ENCODE results near the gene RASGRF1.

RASGRF1 gene

GRCh38 chr15:79031821-79032220 lies 58.8 kb downstream of the RASGRF1 start:
- TF ChIP-seq CTCF (IDR thresholded peaks at IDR 0.05; ENCODE audit: unreplicated experiment in 3 of 3) = no peak
- H3K4me1 Mint-ChIP-seq = no peaks in the 10 kb centered on the region
- H3K9me3 Mint-ChIP-seq = peaks cover 4% of the 10 kb centered on the region
- no peak overlapping the region for H3K27ac Mint-ChIP-seq
- peaks cover 41% of the 10 kb centered on the region for H3K27me3 Mint-ChIP-seq (ENCODE audit: low read depth)
- H3K36me3 Mint-ChIP-seq (ENCODE audit: low read depth) = no peaks in the 10 kb centered on the region
- no peak overlapping the region for H3K4me3 Mint-ChIP-seq

GRCh38 chr15:79031201-79031600 lies 59.4 kb downstream of the RASGRF1 start:
- Mint-ChIP-seq H3K36me3 (ENCODE audit: low read depth) (no peaks in the 10 kb centered on the region), H3K4me1 (no peaks in the 10 kb centered on the region), H3K27ac (no peak overlapping the region), H3K27me3 (ENCODE audit: low read depth) (peaks cover 42% of the 10 kb centered on the region), H3K9me3 (peaks cover 4% of the 10 kb centered on the region), H3K4me3 (no peak overlapping the region)
- TF ChIP-seq CTCF (IDR thresholded peaks at IDR 0.05; ENCODE audit: unreplicated experiment in 3 of 3) = no peak

GRCh38 chr15:79030470-79030869 lies 60.1 kb downstream of the RASGRF1 start:
- Mint-ChIP-seq H3K4me1 (no peaks in the 10 kb centered on the region), H3K9me3 (peaks cover 4% of the 10 kb centered on the region), H3K36me3 (ENCODE audit: low read depth) (no peaks in the 10 kb centered on the region), H3K4me3 (no peak overlapping the region), H3K27me3 (ENCODE audit: low read depth) (peaks cover 42% of the 10 kb centered on the region), H3K27ac (no peak overlapping the region)
- TF ChIP-seq CTCF (IDR thresholded peaks at IDR 0.05; ENCODE audit: unreplicated experiment in 3 of 3) = no peak

DNA sequence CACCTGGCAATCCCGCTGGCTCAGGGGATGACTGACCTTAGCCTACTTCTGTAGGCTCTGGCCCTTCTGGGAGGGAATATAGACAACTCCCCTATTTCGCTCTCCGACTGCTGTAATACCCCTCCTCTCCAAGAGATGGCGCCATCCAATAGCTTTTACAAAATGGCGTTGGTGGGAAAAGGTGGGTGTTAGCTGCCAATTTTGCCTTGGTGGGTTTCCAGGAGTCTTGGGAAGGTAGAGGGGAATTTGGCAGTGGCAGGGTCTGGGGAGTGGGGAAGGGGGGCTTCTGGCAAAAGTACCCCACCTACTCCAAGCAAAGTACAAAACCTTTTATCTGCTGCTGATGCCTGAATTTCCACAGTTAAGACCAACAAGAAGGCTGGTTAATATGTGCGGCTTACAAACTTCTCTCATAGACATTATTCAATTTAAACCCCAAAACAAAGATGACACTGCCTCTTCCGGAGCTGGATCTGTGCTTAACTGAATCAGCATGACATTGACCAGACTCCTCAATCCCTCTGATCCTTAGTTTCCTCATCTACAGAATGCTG lies 62.1 kb downstream of the RASGRF1 start:
- Mint-ChIP-seq H3K4me1 (no peaks in the 10 kb centered on the region), H3K4me3 (no peak overlapping the region), H3K27me3 (ENCODE audit: low read depth) (peaks cover 37% of the 10 kb centered on the region), H3K27ac (no peak overlapping the region), H3K36me3 (ENCODE audit: low read depth) (no peaks in the 10 kb centered on the region), H3K9me3 (peaks cover 12% of the 10 kb centered on the region)
- TF ChIP-seq CTCF (IDR thresholded peaks at IDR 0.05; ENCODE audit: unreplicated experiment in 3 of 3) = peak; percentile 51 to 77 (median 65)

GRCh38 chr15:79027532-79028410 lies 62.8 kb downstream of the RASGRF1 start:
- no peaks in the 10 kb centered on the region for H3K36me3 Mint-ChIP-seq (ENCODE audit: low read depth)
- H3K4me1 Mint-ChIP-seq = no peaks in the 10 kb centered on the region
- H3K27ac Mint-ChIP-seq = no peak overlapping the region
- H3K4me3 Mint-ChIP-seq = no peak overlapping the region
- H3K9me3 Mint-ChIP-seq = peaks cover 12% of the 10 kb centered on the region
- TF ChIP-seq CTCF (IDR thresholded peaks at IDR 0.05; ENCODE audit: unreplicated experiment in 3 of 3) = no peak
- peaks cover 40% of the 10 kb centered on the region for H3K27me3 Mint-ChIP-seq (ENCODE audit: low read depth)

Data from nephron (organoid).